Activated naive CD4-positive, alpha-beta T cell treated with anti-CD3 and anti-CD28 coated beads, Interleukin-2, amount 50 U/mL, for 16 hours (primary cell): ENCODE measurements around the gene GYPC.

Experiments used
- DNase-seq: peaks from one replicate; pipeline ENCODE4 v3.0.0-alpha.2; 2020

GYPC gene

GRCh38 chr2:126652323-126652891 lies 3.6 kb upstream of the GYPC start:
- no peak for DNase-seq

- no peak for DNase-seq
Measured at GRCh38 chr2:126653109-126653508, 2.8 kb upstream of the GYPC start.

GRCh38 chr2:126653761-126654160 lies 2.2 kb upstream of the GYPC start:
- DNase-seq, result no peak

GRCh38 chr2:126655051-126655450 lies 907 bp upstream of the GYPC start:
- DNase-seq, result no peak

GRCh38 chr2:126656431-126657147 lies 631 bp downstream of the GYPC start:
- peak; percentile 63 for DNase-seq

GRCh38 chr2:126657148-126657635 lies 1.2 kb downstream of the GYPC start:
- DNase-seq, result peak; percentile 56

GRCh38 chr2:126657636-126658318 lies 1.8 kb downstream of the GYPC start:
- DNase-seq, result peak; percentile 55

GRCh38 chr2:126658319-126658904 lies 2.5 kb downstream of the GYPC start:
- no peak for DNase-seq

GRCh38 chr2:126658905-126659561 lies 3.1 kb downstream of the GYPC start:
- peak; percentile 45 for DNase-seq

- DNase-seq, result no peak
Measured at GRCh38 chr2:126659562-126660467, 3.9 kb downstream of the GYPC start.

- DNase-seq, result no peak
Measured at GRCh38 chr2:126660971-126661370, 5.0 kb downstream of the GYPC start.

- no peak for DNase-seq
Measured at GRCh38 chr2:126661702-126662500, 5.9 kb downstream of the GYPC start.

GRCh38 chr2:126662621-126663020 lies 6.7 kb downstream of the GYPC start:
- no peak for DNase-seq

- no peak for DNase-seq
Measured at GRCh38 chr2:126663184-126663963, 7.4 kb downstream of the GYPC start.

GRCh38 chr2:126664234-126664633 lies 8.3 kb downstream of the GYPC start:
- no peak for DNase-seq

GRCh38 chr2:126664639-126665038 lies 8.7 kb downstream of the GYPC start:
- no peak for DNase-seq

GRCh38 chr2:126665483-126665882 lies 9.5 kb downstream of the GYPC start:
- no peak for DNase-seq

GRCh38 chr2:126668254-126668653 lies 12.3 kb downstream of the GYPC start:
- DNase-seq, result no peak

- no peak for DNase-seq
Measured at GRCh38 chr2:126669772-126670171, 13.8 kb downstream of the GYPC start.

GRCh38 chr2:126671488-126671887 lies 15.5 kb downstream of the GYPC start:
- DNase-seq, result no peak
